ENCODE measurements around the gene REG4.
"Not testable (repeated sequence)": the region's sequence is repeated elsewhere in the genome, so short reads cannot be mapped to it uniquely, and the experiment has no call there.

The REG4 gene

GRCh38 chr1:119806489-119806888 lies 4.8 kb downstream of the REG4 start:
- no peak for DNase-seq (ENCODE audit: low spot score)

DNA sequence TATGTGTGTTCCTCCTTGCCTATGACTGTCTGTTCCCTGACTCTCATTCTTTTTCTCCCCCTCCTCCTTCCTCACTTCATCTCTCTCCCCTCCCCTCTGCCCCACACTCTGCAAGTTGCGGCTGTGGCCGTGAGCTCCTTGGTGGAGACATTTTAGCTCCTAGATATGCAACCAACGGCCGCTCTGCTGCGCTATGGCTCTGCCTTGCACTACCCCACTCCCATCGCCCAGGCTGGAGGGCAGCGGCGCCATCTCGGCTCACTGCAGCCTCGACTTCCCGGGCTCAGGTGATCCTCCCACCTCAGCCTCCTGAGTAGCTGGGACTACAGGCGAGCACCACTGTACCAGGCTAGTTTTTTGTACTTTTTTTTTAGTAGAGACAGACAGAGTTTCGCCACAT lies 5.5 kb downstream of the REG4 start:
- DNase-seq (ENCODE audit: low spot score), result no peak

GRCh38 chr1:119805247-119805646 lies 6.0 kb downstream of the REG4 start:
- DNase-seq (ENCODE audit: low spot score), result no peak

DNA sequence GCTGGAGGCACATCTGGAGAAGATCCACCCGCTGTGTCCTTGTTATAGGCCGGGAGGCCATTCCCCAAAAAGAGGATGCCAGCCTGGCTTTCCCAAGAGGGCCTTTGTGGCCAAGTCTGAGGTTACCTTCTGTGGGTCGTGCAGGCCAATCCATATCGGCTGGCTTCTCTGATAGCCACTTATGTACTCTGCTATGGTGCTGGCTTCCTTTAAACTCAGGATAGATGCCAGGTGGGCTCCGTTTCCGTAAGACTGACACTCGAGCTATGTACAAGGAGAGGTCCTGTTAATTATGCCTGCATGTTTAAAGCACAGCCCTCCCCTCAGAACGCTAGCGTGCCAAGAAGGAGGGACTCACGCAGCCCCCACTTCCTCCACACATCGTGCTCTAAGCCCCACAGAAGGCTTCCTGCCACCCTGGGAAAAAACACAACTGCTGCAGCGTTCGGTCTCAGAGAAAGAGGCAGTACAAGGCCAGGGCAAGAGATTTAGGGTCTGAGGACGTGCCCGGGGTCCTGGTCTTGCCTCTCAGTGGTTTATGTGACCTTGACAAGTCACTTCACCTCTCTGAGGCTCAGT lies 11.6 kb downstream of the REG4 start:
- no peak for DNase-seq (ENCODE audit: low spot score)

DNA sequence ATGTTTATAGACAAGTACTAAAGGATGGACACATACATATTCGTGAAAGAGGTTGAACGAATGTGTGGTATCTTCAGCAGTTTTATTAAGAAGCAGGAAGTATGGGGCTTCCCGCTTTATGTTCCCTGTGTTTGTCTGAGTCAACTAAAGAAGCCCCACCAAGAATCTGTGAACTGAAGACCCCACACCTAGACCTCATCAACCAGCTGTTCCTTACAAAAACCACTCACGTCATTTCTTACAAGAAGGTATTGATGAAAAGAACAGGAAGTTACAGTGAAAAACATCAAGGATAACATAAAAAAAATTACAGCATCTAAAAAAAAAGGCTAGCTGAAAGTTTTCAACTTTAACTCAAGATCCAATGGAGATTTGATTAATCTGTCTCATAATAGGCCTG lies 12.3 kb downstream of the REG4 start:
- DNase-seq (ENCODE audit: low spot score), result no peak

DNA sequence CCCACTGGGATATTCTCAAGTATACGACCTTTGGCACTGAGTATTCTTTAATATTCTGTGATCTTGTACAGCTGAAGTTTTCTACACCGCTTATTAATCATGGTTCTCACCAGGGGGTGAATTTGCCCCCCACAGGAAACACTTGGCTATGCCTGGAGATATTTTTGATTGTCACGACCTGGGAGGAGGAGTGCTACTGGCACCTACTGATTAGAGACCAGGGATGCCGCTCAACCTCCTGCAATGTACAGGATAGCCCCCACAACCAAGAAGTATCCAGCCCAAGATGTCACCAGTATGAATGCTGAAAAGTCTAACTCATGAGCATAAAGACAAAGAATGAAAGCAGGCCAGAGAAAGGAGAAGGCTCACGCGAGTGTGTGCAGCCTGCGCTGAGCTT lies 13.7 kb downstream of the REG4 start:
- no peak for DNase-seq (ENCODE audit: low spot score)

GRCh38 chr1:119797162-119797561 lies 14.1 kb downstream of the REG4 start:
- DNase-seq (ENCODE audit: low spot score), result no peak

GRCh38 chr1:119795261-119796200 lies 15.7 kb downstream of the REG4 start:
- no peak for DNase-seq (ENCODE audit: low spot score)

DNA sequence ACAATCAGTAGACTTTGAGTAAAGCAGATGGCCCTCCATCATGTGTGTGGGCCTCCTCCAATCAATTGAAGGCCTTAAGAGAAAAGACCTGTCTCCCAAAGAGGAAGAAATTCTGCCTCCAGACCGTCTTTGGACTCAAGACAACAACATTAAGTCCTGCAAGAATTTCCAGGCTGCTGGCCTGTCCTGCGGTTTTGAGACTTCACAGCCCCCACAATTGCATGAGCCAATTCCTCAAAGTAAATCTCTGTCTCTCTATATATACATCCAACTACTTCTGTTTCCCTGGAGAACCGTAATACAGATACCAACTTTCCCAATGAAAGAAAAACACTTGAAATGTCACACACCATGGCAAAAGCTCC lies 16.4 kb downstream of the REG4 start:
- no peak for DNase-seq (ENCODE audit: low spot score)

DNA sequence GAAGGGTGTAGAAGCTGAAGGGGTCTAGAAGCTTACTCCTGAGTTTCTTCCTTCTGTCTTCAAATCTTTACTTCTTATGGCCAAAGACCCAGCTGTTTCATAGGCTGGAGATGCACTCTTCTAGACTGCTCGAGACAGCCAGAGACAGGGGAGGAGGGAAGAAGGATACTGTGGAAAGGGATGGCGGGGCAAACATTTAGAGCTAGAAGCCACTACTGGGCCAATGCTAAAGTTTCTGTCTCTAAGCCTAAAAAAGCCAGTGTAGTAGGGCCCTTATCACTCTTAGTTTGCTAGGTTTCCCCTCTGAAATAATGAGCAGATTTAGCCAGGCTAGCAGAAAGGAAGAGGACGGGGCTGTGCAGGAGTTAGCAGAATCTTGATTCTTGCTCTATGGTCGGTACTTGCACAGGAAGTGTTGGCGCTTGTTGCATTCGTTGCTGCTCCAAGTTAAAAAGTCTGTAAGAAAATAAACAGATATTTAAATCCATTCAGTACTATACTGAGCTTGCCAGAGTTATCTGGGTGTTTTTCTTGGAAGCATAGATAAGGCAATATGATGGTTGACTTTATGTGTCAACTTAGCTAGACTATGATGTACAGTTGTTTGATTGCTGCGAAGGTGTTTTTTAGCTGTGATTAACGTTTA lies 16.9 kb downstream of the REG4 start:
- DNase-seq (ENCODE audit: low spot score), result no peak

GRCh38 chr1:119791377-119791776 lies 19.9 kb downstream of the REG4 start:
- DNase-seq (ENCODE audit: low spot score), result no peak

GRCh38 chr1:119790451-119791198 lies 20.6 kb downstream of the REG4 start:
- DNase-seq (ENCODE audit: low spot score), result no peak

DNA sequence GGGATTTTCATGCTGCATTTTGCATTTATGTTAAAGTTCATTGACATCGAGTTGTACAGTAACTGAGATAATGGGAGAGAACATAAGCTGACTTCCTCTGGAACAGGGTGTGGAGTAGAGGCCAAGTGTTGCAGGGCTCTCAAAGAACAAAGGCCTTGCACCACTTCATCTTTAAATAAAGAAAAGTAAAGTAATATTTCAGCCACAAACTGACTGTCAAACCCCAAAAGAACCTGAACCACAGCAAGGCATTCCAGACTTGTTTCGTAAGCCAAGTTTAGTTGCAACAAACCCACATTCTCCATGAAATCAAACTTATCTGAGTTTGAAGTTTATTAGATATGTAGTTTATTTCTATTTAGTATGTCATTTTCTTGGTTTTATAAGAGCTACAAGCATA lies 23.5 kb downstream of the REG4 start:
- no peak for DNase-seq (ENCODE audit: low spot score)

- DNase-seq (ENCODE audit: low spot score), result not testable (repeated sequence)
Measured at GRCh38 chr1:119786473-119787050, 24.7 kb downstream of the REG4 start.

- not testable (repeated sequence) for DNase-seq (ENCODE audit: low spot score)
Measured at GRCh38 chr1:119786046-119786445, 25.2 kb downstream of the REG4 start.

DNA sequence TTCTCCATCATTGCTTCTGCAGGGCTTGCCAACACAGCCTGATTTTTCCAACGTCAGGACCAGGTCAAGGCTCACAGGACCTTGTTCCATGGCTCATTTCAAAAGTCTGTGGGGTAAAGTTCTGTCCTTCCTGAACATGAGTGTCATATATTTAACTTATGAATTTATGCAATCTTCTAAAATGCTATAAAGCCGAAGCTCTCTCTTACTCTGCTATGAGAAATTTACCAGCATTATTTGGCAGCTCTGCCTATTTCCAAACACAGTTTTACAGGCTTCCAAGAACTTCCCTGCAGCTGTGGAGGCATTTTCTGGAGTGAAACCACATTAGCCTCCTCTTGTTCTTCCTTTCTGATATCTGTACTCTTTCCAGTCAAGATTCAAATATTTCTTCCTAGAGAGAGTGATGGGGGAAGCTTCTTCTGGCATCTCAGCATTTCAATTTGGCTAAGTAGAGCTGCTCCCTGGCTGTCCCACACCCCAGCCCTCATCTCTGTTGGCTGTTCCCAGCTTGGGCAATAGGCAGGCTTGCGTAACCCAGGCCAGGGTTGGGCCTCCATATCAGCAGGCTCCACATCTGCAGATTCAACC lies 27.0 kb downstream of the REG4 start:
- peak; percentile 71 for DNase-seq (ENCODE audit: low spot score)

GRCh38 chr1:119783354-119784185 lies 27.7 kb downstream of the REG4 start:
- DNase-seq (ENCODE audit: low spot score), result no peak

GRCh38 chr1:119782631-119783325 lies 28.5 kb downstream of the REG4 start:
- DNase-seq (ENCODE audit: low spot score), result no peak

DNA sequence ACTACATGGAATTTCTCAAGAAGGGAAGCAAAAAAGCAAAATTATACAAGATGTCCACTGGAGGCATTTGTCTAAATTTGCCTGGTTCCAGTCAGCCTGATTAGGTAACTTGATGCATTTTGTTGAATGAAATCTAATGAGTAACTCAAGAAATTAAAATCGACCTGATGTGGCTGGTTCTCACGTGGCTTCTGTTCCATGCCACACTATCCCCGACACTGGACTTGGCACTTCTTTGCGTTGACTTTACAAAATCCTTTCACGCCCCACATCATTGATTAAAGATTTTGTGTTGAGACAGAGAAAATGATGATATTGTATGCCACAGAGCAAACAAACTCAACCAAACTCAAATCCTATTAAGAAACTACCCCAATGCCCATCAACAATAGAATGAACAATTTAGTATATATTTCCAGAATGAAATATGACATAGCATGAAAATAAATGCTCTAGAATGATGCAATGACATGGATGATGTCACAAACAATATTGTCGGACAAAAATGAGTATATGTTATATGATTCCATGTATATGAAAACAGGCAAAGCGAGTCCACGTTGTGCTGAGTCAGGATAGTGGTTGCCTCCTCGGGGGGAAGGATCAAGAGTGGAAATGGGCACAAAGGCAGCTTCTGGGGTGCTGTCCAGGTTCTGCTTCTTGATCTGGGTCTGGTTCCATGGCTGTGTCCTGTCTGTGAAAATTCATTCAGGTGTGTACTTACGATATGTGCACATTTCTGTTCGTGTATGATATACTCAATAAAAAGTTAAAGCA lies 29.6 kb downstream of the REG4 start:
- no peak for DNase-seq (ENCODE audit: low spot score)

All from AG20443 (cell line).